ENCODE measurements around the gene SMG9. TPM values are rescaled to one million over a fixed set of nuclear protein-coding genes. Genes with fewer than 3 reads are reported as not detected.

SMG9 gene
- polyA plus RNA-seq, 1 experiment: 9.2 TPM

DNA sequence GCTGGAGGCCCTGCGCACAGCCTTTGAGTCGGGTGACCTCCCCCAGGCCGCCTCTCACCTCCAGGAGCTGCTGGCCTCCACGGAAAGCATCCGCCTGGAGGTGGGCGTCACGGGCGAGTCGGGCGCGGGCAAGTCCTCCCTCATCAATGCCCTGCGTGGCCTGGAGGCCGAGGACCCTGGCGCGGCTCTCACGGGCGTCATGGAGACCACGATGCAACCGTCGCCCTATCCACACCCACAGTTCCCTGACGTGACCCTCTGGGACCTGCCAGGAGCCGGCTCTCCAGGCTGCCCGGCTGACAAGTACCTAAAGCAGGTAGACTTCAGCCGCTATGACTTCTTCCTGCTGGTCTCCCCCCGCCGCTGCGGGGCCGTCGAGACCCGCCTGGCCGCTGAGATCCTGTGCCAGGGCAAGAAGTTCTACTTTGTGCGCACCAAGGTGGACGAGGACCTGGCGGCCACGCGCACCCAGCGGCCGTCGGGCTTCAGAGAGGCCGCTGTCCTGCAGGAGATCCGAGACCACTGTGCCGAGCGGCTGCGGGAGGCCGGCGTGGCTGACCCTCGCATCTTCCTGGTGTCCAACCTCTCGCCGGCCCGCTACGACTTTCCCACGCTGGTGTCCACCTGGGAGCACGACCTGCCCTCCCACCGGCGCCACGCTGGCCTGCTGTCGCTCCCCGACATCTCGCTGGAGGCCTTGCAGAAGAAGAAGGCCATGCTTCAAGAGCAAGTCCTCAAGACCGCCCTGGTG is 36.0 kb downstream of the SMG9 start:
- peaks cover 6% of the 10 kb centered on the region; the same call in 1 of the 2 replicates for H3K9me3 ChIP-seq (ENCODE audit: control insufficient read depth, insufficient read depth, low read length)
- no peak for DNase-seq (ENCODE audit: low read depth, low spot score)
- H3K27me3 ChIP-seq (ENCODE audit: control insufficient read depth, insufficient read depth, low read length): no peaks in the 10 kb centered on the region
- CTCF ChIA-PET: no interaction called here
- no peak overlapping the region for H3K4me3 ChIP-seq (ENCODE audit: low read depth, low read length)
- POLR2A ChIA-PET: no interaction called here
- TF ChIP-seq, protein P1, sequence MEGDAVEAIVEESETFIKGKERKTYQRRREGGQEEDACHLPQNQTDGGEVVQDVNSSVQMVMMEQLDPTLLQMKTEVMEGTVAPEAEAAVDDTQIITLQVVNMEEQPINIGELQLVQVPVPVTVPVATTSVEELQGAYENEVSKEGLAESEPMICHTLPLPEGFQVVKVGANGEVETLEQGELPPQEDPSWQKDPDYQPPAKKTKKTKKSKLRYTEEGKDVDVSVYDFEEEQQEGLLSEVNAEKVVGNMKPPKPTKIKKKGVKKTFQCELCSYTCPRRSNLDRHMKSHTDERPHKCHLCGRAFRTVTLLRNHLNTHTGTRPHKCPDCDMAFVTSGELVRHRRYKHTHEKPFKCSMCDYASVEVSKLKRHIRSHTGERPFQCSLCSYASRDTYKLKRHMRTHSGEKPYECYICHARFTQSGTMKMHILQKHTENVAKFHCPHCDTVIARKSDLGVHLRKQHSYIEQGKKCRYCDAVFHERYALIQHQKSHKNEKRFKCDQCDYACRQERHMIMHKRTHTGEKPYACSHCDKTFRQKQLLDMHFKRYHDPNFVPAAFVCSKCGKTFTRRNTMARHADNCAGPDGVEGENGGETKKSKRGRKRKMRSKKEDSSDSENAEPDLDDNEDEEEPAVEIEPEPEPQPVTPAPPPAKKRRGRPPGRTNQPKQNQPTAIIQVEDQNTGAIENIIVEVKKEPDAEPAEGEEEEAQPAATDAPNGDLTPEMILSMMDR (IDR thresholded peaks at IDR 0.05; ENCODE audit: low read depth, low read length): no peak
- no peak overlapping the region for H3K27ac ChIP-seq (ENCODE audit: low read depth, low read length)

DNA sequence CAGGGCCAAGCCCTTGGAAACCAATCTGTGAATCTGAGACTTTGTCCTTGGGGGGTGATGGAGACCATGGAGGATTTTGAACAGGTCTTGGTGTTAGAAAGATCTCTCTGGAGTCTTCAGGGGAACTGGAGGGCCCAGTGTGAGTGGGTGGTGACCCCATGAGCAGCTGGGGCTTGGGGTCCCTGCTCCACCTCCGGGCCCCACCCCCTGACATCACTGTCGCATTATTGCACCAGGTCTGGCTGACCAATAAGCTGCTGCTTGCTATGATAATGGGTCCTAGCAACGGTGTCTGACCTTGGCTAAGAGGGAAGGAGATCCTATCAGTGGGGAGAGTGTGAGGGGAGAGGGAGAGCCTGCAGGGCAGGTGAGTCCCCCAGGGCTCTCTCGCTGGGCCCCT is 39.0 kb downstream of the SMG9 start, which contains the start of gene IRGC:
IRGC (plus strand) TSS at position 301 of the 400 bp plus-strand sequence. CDS start 2,483 bp downstream, outside the sequence.
- CTCF ChIA-PET: no interaction called here
- TF ChIP-seq, protein P1 (IDR thresholded peaks at IDR 0.05; ENCODE audit: low read depth, low read length): no peak
- no peak for DNase-seq (ENCODE audit: low read depth, low spot score)
- POLR2A ChIA-PET: no interaction called here
- Histone ChIP-seq H3K27me3 (ENCODE audit: control insufficient read depth, insufficient read depth, low read length) (peaks cover 3% of the 10 kb centered on the region), H3K27ac (ENCODE audit: low read depth, low read length) (no peak within 1 kb of the TSS), H3K4me3 (ENCODE audit: low read depth, low read length) (no peak within 1 kb of the TSS), H3K9me3 (ENCODE audit: control insufficient read depth, insufficient read depth, low read length) (peaks cover 6% of the 10 kb centered on the region; the same call in 1 of the 2 replicates)

DNA sequence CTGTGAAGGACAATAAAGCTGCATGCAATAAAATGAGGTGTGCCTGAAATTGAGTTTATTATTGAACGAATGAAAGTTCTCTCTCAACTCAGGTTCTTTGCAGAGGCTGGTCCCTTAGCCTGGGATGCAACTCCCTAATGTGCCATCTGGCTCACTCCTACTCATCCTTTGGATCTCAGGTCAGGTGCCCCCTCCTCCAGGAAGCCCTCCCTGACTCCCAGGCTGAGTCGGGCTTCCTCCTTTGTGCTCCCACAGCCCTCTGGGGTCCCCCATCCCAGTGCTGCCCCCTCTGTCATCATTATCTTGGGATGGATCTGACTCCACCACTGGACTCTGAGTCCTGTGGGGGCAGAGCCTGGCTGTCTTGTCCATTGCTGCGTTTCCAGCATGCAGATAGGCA is 41.6 kb downstream of the SMG9 start:
- Histone ChIP-seq H3K4me3 (ENCODE audit: low read depth, low read length) (no peak overlapping the region), H3K9me3 (ENCODE audit: control insufficient read depth, insufficient read depth, low read length) (peaks cover 11% of the 10 kb centered on the region), H3K27ac (ENCODE audit: low read depth, low read length) (no peak overlapping the region), H3K27me3 (ENCODE audit: control insufficient read depth, insufficient read depth, low read length) (peaks cover 3% of the 10 kb centered on the region)
- TF ChIP-seq, protein P1 (IDR thresholded peaks at IDR 0.05; ENCODE audit: low read depth, low read length): no peak
- ChIA-PET POLR2A (no interaction called here), CTCF (no interaction called here)
- no peak for DNase-seq (ENCODE audit: low read depth, low spot score)

DNA sequence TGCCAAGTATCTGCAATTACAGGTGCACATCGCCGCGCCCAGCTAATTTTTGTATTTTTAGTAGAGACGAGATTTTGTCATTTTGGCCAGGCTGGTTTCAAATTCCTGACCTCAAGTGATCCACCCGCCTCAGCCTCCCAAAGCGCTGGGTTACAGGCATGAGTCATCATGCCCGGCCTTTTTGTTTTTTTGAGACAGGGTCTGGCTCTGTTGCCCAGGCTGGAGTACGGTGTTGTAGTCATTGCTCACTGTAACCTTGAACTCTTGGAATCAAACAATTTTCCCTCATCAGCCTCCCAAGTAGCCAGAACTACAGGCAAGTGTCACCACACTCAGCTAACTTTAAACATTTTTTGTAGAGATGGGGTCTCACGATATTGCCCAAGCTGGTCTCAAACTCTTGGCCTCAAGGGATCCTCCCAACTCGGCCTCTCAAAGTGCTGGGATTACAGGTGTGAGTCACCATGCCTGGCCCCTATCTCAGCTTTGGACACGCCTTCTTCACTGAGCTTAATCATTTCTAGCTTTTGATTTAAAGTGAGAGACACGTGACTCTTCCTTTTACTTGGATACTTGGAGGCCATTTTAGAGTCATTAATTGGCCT is 42.9 kb downstream of the SMG9 start:
- Histone ChIP-seq H3K27me3 (ENCODE audit: control insufficient read depth, insufficient read depth, low read length) (peaks cover 3% of the 10 kb centered on the region), H3K27ac (ENCODE audit: low read depth, low read length) (no peak overlapping the region), H3K4me3 (ENCODE audit: low read depth, low read length) (no peak overlapping the region), H3K9me3 (ENCODE audit: control insufficient read depth, insufficient read depth, low read length) (peaks cover 12% of the 10 kb centered on the region)
- ChIA-PET POLR2A (no interaction called here), CTCF (interaction anchor here (0.6 to 1.2 kb wide), 2 partner anchors 43 to 49 kb away, joined by 3 read pairs; no protein-coding TSS in a partner anchor)
- TF ChIP-seq, protein P1 (IDR thresholded peaks at IDR 0.05; ENCODE audit: low read depth, low read length): no peak
- no peak for DNase-seq (ENCODE audit: low read depth, low spot score)

DNA sequence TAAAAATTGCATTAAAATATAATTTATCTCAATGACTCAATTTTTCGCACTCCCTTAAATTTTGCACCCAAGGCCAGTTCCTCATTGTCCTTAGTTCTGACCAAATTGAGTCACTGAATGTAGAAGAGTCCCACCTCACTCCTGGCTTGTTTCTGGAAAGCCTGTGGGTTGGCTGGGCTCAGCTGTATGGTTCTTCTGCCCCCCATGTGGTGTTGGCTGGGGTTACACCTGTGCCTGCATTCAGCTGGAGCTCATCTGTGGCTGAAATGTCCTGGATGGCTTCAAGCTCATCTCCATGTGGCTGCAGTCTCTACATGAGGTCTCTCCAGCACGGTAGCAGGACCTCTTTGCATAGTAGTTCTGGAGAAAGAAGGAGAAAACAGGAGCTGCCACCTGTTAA is 46.0 kb downstream of the SMG9 start:
- Histone ChIP-seq H3K4me3 (ENCODE audit: low read depth, low read length) (no peak overlapping the region), H3K27me3 (ENCODE audit: control insufficient read depth, insufficient read depth, low read length) (peaks cover 6% of the 10 kb centered on the region), H3K9me3 (ENCODE audit: control insufficient read depth, insufficient read depth, low read length) (peaks cover 12% of the 10 kb centered on the region), H3K27ac (ENCODE audit: low read depth, low read length) (no peak overlapping the region)
- ChIA-PET CTCF (no interaction called here), POLR2A (no interaction called here)
- TF ChIP-seq, protein P1 (IDR thresholded peaks at IDR 0.05; ENCODE audit: low read depth, low read length): no peak
- DNase-seq (ENCODE audit: low read depth, low spot score): no peak
